Hepatocyte (in vitro differentiated cells): ENCODE measurements around the gene NAIP.
"Not testable (repeated sequence)": the region's sequence is repeated elsewhere in the genome, so short reads cannot be mapped to it uniquely, and the experiment has no call there.

Experiments used
- CTCF ChIP-seq: fragments of 200-600 bp; sonication (generic); IDR thresholded peaks from 2 replicates; pipeline ENCODE4 v1.5.1; 2016; ENCODE audit warnings: antibody characterized with exemption, mild to moderate bottlenecking; ENCODE audit not compliant: poor library complexity
- EZH2 ChIP-seq: fragments of 200-600 bp; sonication (generic); IDR thresholded peaks from 2 replicates; pipeline ENCODE4 v1.6.1; 2016; ENCODE audit warnings: antibody characterized with exemption, mild to moderate bottlenecking, borderline replicate concordance

GRCh38 chr5:70967220-70967619 lies 57.9 kb downstream of the NAIP start:
- not testable (repeated sequence) for TF ChIP-seq CTCF, EZH2
